ENCODE results near the gene ARHGAP4. TPM values are rescaled to one million over a fixed set of nuclear protein-coding genes. Genes with fewer than 3 reads are reported as not detected.
A peak's percentile ranks its signal among the peaks of the same experiment; 100 is the strongest.

The ARHGAP4 gene
- total and polyA plus RNA-seq, 11 donors = 6.8 to 55.8 (median 12.9) TPM

DNA sequence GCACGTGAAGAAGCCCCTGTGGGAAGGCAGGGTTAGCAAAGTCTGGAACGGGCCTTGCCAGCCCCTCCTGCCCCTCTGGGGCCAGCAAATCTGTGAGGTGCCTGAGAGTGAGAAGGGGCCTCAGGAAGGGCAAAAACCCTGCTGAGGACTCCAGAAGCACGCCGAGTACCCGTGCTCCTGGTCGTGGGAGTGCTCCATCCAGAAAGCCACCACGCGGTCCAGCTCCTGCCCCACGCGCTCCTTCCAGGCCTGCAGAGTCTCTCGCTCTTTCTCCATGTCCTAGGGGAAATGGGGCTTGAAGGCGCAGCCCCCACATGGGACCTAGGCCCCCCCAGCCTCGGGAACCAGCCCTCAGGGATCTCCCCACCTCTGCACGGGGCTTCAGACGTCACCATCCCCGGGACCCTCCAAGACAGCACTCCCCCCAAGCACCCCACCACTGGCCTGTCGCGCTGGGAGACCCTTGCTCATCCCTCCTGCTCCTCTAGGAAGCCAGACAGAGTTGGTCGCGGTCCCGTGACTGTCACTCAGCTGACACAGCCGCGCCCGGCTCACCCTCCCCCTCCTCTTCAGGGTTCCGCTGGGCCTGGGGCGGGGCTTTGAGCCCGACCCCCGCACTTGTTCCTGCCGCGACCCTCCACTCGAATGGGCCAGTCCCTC lies 18.2 kb upstream of the ARHGAP4 start, which contains the start of gene RENBP:
Gene RENBP (minus strand): TSS at position 504 of the 660 bp plus-strand sequence. CDS start 33 bp downstream, at position 471.
- 16 to 39% (median 25%) methylated on average over 12 to 31 of the region's 31 CpGs for WGBS, 4 donors
- Histone ChIP-seq H3K27ac (peak within 1 kb of the TSS in 6 of 12 donors; percentile 8 to 63 (median 41)), H3K4me3 (peak within 1 kb of the TSS in 11 of 12 donors; percentile 18 to 59 (median 45)), H3K27me3 (peaks cover 0 to 28% (median 0%) of the 10 kb centered on the region in 9 donors), H3K9me3 (no peaks in the 10 kb centered on the region), H3K4me1 (peaks cover 0 to 25% (median 4%) of the 10 kb centered on the region in 12 donors), H3K36me3 (peaks cover 0 to 5% (median under 1%) of the 10 kb centered on the region in 9 donors)
- TF ChIP-seq POLR2A (IDR thresholded peaks at IDR 0.05) = no peak
- no peak for TF ChIP-seq CTCF (IDR thresholded peaks at IDR 0.05)
- intact Hi-C loops (cut with DNase I) = no loop called here
- DNase-seq = peak; percentile 56 to 83 (median 63)
- ATAC-seq = peak in 3 of 4 donors; percentile 44 to 63 (median 59)

GRCh38 chrX:153941336-153942252 lies 15.5 kb upstream of the ARHGAP4 start:
- intact Hi-C loops (cut with DNase I) = no loop called here
- peaks cover 0 to 9% (median 0%) of the 10 kb centered on the region in 12 donors for H3K4me1 ChIP-seq
- 52 to 63% (median 56%) methylated on average over 17 to 23 of the region's 23 CpGs for WGBS, 4 donors
- no peaks in the 10 kb centered on the region for H3K36me3 ChIP-seq
- ATAC-seq (peak in 1 of 4 donors; percentile 51), DNase-seq (no peak)
- H3K4me3 ChIP-seq = peak overlapping the region in 4 of 12 donors; percentile 6 to 35 (median 14)
- H3K27ac ChIP-seq = peak overlapping the region in 4 of 12 donors; percentile 8 to 52 (median 16)
- H3K27me3 ChIP-seq = peaks cover 0 to 28% (median 0%) of the 10 kb centered on the region in 9 donors
- H3K9me3 ChIP-seq = no peaks in the 10 kb centered on the region
- TF ChIP-seq POLR2A (IDR thresholded peaks at IDR 0.05) (no peak), CTCF (IDR thresholded peaks at IDR 0.05) (no peak)

- Histone ChIP-seq H3K36me3 (no peaks in the 10 kb centered on the region), H3K27me3 (peaks cover 0 to 23% (median 0%) of the 10 kb centered on the region in 9 donors), H3K27ac (no peak overlapping the region), H3K9me3 (no peaks in the 10 kb centered on the region), H3K4me1 (peaks cover 0 to 11% (median 0%) of the 10 kb centered on the region in 12 donors), H3K4me3 (no peak overlapping the region)
- WGBS, 4 donors = 67 to 71% (median 68%) methylated on average over 7 of the region's 7 CpGs
- TF ChIP-seq CTCF (IDR thresholded peaks at IDR 0.05) = no peak
- TF ChIP-seq POLR2A (IDR thresholded peaks at IDR 0.05) = no peak
- intact Hi-C loops (cut with DNase I) = no loop called here
- ATAC-seq = no peak
- DNase-seq = no peak
Observed at GRCh38 chrX:153939573-153939972, 13.5 kb upstream of the ARHGAP4 start.

Measured in heart left ventricle (tissue), 16 donors.